NCI-H1436 treated with DMSO at 0.1 percent for 48 hours (cell line): ENCODE results near the gene SYNJ2BP.
"Not testable (repeated sequence)": the region's sequence is repeated elsewhere in the genome, so short reads cannot be mapped to it uniquely, and the experiment has no call there.

ENCODE experiments used
- DNase-seq: peaks from one replicate; lab custom pipeline; 2025; lab: John Stamatoyannopoulos, UW

Gene SYNJ2BP, protein sequence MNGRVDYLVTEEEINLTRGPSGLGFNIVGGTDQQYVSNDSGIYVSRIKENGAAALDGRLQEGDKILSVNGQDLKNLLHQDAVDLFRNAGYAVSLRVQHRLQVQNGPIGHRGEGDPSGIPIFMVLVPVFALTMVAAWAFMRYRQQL

DNA sequence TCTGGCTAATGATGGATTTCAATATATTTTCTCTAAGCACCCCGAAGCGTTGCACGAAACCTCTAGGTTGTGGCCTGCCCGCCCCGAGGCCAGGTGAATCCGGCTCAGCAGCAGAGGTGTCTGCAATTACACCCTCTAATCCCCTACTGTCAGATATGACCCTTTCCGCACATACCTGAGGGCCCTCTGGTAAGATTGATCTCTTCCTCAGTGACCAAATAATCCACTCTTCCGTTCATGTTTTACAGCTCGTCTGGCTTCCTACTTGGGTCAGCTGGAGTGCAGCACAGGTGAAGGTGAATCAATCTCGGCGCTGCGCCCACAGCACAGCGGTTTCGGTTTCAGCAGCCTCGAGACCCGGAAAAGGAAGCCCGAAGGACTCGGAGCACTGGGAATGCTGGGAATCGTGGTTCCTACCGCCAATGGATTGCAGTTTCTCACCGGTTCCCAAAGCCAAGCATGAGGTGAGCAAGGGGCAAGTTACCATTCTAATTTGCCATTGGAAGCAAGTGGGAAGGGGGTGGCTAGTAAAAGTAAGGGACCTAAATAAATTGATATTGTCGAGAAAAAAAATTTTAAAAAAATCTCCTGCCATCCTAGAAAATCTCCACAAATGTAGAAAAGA, at the start of gene SYNJ2BP:
Gene SYNJ2BP, minus strand, starts transcription at position 366 of the 625 bp plus-strand sequence. Its CDS starts 127 bp downstream, at position 239.
- no peak for DNase-seq

DNA sequence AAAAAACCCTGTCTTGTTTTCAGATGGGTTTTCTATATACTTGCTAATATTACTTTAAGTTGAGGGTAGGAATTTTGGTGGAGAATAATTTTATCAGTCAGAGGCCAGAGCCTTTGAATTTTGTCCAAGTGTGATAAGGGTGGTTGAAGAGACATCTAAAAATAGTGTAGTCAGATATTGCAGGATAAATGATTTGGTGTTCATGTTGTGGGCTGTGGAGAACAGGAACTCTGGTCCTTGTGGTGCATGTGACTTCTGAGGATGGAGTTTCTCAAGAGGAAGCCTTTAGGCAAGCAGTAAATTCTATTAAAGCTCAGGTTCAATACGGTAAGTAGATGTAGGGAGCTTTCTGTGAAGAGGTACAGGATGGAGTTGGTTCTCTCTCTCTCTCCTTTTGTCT, 37.8 kb upstream of the SYNJ2BP start:
- no peak for DNase-seq

DNA sequence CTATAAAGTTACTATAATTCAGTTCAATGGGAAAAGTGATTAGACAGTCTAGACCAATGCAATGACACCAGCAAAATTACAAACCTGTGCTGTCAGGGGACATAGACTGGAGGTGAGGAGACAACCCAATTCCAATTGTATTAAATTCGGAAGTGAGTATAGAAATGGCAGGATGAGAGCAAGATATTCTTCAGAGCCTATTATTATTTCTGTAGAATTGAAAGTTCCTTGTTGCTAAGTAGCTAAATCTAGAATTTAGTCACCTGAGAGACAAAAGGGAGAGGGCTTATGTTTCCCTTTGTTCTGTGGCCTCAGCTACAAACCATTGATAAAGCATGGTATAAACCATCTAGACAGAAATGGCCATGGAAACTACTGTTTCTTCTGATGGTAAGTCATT, 35.0 kb upstream of the SYNJ2BP start, which contains the start of gene ADAM21:
Gene ADAM21, plus strand, starts transcription at position 301 of the 400 bp plus-strand sequence. CDS start 5,326 bp downstream, outside the sequence.
- DNase-seq = no peak

DNA sequence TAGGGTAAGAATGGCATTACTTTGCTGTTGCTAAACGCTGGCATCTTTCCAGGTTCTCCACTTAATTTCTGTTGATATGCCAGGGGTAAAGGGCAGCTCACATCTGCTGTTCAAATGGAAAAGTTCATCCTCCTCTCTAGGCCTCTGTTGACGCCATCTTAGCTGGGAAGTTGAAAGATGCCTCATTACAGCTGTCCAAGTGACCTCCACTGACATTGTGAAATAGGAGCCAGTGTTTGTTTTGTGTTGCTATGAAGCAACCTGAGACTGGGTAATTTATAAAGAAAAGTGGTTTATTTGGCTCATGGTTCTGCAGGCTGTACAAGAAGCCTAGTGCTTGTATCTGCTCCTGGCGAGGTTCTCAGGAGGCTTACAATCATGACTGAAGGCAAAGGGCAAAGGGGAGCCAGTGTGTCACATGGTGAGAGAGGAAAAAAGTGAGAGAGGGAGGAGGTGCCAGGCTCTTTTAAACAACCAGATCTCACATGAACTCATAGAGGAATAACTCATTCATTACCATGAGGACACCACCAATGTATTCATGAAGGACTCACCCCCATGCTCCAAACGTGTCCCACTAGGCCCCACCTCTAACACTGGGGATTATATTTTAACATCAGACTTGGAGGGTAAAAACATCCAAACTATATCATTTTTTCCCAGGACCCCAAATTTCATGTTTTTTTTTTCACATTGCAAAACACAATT, 31.9 kb upstream of the SYNJ2BP start:
- DNase-seq = no peak

DNA sequence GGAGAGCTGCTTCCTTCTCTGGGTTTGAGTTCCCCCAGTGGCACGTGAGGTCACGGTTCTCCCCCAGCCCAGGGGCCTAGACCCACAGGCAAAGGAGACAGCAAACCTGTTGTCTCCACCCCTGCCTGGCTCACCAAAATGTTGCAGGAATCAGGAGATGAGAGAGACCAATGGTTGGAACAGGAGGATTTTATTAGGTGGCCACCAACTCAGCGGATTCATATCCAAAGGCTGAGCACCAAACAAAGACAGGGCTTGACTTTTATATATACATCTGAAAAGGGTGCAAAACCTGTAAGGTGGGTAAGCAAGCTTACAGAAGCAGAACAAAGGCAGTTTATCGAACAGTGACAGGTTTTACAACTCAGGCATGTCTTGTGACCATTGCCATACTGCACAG, 25.9 kb upstream of the SYNJ2BP start:
- DNase-seq = no peak

DNA sequence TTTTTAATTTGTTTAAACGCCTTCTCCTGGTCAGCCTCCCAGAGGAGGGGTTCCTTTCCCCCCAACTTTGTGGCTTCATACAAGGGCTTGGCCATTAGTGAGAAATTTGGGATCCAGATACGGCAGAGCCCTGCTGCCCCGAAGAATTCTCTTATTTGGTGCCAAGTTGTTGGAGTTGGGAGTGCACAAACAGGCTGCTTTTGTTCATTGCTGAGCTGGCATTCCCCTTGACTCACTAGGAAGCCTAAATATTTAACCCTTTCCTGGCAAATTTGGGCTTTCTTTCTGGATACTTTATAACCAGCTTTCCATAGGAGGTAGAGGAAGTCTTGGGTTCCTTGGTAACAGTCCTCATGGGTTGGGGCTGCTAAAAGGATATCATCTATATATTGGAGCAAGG, 24.8 kb upstream of the SYNJ2BP start:
- DNase-seq = no peak

DNA sequence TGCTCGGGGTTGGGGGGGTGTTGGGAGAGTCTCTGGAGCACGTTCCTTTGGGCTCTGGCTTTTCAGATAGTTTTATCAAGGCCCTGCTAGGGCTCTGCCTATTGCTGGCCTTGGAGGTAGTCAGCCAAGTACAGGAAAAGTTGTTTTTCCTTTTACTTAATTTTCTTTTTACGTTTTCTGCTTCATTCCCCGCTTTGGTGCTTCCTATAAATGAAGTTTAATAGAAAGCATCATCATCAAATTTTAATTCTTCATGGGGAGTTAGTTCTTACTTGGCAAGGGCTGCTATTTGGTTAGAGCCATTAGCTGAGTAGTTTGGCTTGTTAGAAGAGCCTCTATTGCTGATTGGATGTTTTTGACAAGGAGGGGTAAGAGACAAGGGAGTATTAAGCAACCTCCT, 20.0 kb upstream of the SYNJ2BP start:
- no peak for DNase-seq

DNA sequence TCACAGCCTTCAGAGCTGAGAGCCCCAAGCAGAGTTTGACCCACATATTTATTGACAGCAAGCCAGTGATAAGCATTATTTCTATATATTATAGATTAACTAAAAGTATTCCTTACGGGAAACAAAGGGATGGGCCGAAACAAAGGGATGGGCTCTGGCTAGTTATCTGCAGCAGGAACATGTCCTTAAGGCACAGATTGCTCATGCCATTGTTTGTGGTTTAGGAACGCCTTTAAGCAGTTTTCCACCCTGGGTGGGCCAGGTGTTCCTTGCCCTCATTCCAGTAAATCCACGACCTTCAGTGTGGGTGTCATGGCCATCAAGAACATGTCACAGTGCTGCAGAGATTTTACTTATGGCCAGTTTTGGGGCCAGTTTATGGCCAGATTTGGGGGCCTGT, 9.7 kb upstream of the SYNJ2BP start:
- not testable (repeated sequence) for DNase-seq

DNA sequence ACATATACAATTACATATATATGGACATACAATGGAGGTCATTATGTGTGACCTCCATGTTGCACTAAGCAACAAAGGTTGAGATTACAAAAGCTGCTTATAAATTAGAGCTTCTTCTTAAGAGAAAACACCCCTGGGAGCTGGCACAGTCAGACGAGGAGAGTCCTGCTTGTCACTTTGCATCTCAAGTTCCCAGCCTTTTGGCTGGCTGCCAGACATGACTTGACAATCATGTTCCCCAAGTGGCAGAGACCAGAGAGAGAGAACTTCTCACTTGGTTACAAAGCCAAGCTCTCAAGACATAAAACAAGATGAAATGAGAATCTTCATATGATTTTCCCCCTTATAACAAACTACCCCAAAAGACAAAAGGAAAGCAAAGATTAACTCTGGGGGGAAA, 8.5 kb upstream of the SYNJ2BP start:
- DNase-seq = no peak

DNA sequence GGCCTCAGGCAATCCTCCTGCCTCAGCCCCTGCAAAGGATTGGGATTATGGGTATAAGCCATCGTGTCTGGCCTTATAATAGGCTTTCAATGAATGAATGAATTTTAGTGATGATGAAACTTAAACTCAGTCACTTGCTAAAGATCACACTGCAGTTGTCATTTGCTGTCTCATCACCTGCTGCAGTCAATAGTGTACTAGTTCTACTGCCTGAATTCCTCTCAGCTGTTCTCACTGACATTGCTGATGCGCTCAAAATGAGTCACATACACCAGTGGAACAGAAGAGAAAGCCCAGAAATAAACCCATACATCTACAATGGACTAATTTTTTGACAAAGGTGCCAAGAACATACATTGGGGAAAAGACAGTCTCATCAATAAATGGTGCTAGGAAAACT, 5.6 kb upstream of the SYNJ2BP start:
- DNase-seq = no peak

DNA sequence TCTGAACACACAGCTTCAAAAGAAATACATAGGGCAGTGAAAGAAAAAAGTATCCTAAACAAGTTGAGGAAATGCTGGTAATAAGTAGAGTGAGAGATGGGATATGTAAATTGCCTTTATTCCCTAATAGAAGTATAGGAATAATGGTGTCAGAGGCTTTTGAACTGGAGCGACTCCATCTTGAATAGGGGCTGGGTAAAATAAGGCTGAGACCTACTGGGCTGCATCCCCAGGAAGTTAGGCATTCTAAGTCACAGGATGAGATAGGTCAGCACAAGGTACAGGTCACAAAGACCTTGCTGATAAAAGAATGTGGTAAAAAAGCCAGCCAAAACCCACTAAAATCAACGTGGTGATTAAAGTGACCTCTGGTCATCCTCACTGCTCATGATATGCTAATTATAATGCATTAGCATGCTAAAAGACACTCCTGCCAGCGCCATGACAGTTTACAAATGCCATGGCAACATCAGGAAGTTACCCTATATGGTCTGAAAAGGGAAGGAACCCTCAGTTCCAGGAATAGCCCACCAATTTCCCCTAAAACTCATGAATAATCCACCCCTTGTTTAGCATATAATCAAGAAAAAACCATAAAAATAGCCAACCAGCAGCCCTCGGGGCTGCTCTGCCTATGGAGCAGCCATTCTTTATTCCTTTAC, 2.5 kb upstream of the SYNJ2BP start:
- not testable (repeated sequence) for DNase-seq

DNA sequence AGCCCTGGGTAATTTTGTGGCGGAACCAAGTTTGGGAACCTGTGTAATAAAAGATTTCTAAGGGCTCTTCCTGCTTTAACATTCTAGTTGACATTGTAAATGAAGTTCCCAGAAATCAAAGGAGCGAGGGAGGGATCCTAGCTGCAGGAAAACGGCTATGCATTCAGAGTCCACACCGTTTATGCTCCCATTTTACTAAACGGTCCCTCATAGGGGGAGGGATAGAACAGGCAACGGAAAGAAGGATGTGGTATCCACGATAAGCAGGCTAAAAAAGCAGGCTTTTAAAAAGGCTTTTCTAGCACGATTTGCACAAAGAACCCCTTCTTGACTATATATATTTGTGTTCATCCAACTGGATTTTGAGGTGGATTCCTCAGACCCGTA, 559 bp downstream of the SYNJ2BP start:
- DNase-seq = no peak

DNA sequence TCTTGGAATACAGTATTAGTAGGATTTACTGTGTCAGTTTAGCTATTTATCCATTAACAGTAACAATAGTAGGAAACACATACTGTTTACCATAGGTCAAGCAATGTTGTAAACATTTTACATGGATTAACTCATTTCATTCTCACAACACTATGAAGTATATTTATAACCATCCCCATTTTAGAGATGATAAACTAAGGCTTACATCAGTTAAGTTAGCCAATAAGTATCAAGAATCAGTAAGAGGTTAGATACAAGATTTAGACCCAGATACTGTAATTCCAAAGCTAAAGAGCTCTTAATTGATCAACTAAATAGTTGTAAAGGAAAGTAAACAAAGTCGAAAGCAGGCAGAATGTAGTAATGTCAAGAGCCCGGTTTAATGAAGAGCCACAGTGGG, 1.1 kb downstream of the SYNJ2BP start:
- DNase-seq = no peak

DNA sequence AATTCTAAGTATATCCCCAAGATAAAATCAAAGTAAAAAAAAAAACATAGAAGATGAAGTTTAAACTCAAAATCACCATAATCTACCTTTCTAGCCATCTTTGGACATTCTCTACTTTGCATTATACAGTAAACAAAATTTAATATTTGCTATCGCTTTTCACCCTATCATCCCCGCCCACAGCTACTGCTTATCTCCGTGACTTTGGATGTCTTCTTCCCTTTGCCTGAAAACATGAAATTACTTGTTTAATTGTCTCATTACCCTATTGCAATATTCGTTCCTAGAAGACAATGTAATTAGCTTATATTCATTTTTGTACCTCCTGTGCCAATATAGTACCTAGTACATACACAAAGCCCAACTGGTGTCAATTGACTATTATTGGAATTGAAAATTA, 9.3 kb downstream of the SYNJ2BP start:
- DNase-seq = no peak

DNA sequence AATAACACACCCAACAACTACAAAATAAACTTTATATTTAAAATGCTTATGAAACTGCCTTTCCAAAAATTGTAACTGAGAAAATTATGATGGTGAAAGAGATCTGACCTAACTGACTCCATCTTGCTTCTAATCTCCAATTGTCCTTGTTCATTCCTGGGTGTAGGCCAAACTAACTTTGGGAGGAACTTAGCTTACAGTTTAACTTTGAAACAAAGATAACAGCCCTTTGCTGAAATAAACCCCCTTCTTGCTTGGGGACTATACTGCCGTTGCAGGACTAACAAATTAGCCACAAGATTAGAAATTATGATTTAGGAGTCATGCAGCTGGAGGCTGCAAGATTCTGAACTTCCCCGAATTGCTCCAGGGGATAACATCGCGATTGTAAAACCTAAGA, 10.7 kb downstream of the SYNJ2BP start:
- not testable (repeated sequence) for DNase-seq

DNA sequence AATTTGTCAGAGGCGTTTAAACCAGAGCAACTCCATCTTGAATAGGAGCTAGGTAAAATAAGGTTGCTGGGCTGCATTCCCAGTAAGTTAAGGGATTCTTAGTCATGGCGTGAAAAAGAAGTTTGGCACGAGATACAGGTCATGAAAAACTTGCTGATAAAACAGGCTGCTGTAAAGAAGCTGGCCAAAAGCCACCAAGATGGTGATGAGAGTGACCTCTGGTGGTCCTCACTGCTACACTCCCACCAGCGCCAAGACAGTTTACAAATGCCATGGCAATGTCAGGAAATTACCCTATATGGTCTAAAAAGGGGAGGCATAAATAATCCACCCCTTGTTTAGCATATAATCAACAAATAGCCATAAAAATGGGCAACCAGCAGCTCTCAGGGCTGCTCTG, 13.6 kb downstream of the SYNJ2BP start:
- DNase-seq = not testable (repeated sequence)

DNA sequence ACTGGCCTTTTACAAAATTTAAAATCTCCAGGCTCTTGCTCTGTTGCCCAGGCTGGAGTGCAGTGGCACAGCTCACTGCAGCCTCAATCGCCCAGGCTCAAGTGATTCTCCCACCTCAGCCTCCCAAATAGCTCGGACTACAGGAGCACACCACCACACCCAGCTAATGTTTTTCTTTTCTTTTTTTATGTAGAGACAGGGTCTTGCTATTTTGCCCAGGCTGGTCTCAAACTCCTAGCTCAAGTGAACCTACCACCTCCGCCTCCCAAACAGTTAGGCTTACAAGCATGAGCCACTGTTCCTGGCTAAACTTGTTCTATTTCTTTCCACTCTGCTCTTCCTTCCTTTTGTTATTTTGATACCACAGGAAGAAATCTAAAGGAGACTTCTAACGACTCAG, 15.2 kb downstream of the SYNJ2BP start:
- DNase-seq = no peak

DNA sequence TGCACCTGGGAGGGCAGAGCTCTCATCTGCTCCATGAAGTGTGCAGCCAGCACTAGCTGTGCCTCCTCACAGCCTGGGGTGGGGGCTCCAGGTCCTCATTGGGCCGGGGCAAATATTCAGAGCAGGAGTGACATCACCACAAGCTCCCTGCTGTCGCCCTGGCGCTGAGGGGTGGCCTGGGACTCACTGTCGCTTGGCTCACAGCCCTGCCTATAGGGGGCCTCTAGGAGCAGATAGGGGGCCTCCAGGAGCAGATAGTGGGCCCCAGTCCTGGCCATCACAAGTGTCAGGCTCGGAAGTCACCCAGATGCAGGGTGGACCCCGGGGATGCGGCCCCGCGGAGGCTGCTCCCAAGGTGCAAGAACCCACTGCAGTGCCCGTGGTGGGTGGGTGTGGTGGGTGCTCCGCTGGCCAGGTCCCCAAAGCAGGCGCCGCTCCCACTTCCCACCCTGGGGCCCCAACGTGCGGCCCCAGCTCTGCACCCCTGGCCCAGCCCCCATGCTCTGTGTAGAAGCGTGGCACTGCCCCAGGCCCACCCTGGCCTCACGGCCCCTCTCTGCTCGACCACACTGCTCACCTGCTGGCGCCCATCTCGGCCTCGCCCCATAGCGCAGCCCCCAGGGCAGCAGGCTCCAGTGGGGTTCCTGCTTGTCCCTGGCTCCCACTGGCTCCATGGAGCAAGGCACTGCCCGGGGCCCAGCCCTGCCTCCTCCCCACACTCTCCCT, 18.0 kb downstream of the SYNJ2BP start:
- no peak for DNase-seq

DNA sequence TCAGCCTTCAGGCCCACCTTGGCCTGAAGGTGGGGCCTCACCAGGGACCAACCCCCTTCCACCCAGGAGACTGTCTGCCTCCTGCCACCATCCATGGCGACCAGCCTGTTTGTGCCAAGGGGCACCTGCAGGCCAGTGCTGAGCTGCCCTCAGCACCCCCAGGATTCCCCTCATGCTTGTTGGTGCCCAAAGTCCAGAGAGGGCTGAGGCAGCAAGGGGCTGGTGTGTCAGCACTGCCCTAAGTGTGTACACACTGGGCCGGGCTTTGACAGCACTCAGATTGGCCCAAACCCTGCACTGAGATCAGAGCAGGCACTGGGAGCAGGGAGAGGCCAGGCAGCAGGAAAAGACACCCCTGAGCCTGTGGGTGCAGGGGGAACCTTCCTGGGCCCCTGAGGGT, 18.6 kb downstream of the SYNJ2BP start:
- DNase-seq = no peak

DNA sequence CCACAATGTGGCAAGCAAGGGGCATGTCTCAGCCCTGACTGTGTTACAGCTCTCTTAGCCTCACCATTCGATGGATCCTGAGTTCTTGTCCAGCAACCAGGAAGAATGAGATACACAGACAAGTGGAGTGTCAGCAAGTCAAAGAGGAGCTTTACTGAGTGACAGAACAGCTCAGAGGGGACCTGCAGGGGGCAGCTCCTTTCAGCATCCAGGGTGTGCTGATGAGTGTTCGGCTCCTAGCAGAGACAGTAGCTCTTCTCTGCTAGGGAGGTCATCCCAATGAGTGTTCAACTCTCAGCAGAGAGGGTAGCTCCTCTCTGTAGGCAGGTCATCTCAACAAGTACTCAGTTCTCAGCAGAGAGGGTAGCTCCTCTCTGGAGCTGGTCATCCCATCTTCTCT, 19.1 kb downstream of the SYNJ2BP start:
- no peak for DNase-seq

DNA sequence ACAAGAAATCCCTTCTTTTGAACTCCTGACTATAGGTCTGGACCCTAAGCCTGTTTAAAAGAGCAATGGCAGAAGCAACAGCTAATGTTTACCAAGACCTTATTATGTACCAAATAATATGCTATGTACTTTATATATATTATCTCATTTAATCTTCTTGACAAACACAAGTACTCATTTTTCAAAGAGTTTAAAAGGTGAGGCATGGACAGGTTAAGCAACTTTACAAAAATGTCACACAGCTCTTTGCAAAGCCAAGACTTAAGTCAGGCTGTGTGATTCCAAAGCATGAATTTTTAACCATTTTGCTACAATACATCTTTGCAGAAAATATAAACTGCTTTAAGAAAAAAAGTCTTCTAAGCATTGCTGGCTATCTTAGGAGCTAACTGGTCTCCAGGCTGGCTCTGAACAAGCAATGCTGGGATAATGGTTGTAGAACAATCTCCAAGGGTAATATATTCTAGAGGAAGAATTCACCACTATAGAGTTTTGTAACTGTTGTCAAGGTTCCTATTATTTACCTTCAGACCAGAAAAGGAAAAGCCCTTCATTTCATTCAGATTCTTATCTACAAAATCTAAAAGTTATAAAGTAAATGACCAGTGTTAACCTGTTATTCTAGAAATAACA, 22.1 kb downstream of the SYNJ2BP start:
- DNase-seq = no peak

DNA sequence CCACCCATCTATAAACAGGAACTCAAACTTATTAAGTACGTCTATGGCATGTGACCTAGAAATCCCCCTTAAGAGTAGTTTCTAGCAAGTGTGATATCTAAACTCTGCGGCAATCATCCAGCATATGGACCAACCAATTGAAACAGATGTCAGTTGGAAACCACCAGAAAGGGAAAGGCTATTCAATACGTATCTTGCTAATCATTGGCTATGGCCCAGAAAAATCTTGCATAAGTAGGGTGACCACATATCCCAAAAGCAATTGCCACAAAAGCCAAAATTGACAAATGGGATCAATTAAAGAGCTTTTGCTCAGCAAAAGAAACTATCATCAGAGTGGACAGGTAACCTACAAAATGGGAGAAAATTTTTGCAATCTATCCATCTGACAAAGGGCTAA, 24.2 kb downstream of the SYNJ2BP start:
- DNase-seq = no peak
